ENCODE data around the gene FABP3. TPM values are rescaled to one million over a fixed set of nuclear protein-coding genes. Genes with fewer than 3 reads are reported as not detected.

The FABP3 gene
- 10 to 100 TPM in 2 of 5 donors, 1 to 10 TPM in 3; 6.8 to 15.0 (median 8.5) TPM for polyA plus RNA-seq (ENCODE audit: insufficient read depth in 1 of 5, insufficient read length in 5 of 5, low replicate concordance in 1 of 5)
- long read RNA-seq, donor 1, partial matches to known transcripts: 0 of 4 reads
- long read RNA-seq, donor 1, other reads (novel, unspliced or antisense): 0 of 4 reads
- long read RNA-seq, donor 2, partial matches to known transcripts: 0 of 1 reads
- long read RNA-seq, donor 2, other reads (novel, unspliced or antisense): 0 of 1 reads
- long read RNA-seq, donor 3, transcript FABP3-201 (4 exons, 725 nt): major isoform, 5 of 7 reads
- long read RNA-seq, donor 3, partial matches to known transcripts: 0 of 7 reads
- long read RNA-seq, donor 3, other reads (novel, unspliced or antisense): 0 of 7 reads
- long read RNA-seq, donor 4, partial matches to known transcripts: 0 of 2 reads
- long read RNA-seq, donor 4, other reads (novel, unspliced or antisense): 0 of 2 reads
- long read RNA-seq, donor 5, partial matches to known transcripts: 0 of 2 reads
- long read RNA-seq, donor 5, other reads (novel, unspliced or antisense): 0 of 2 reads
- long read RNA-seq, donor 6, transcript FABP3-201 (4 exons, 725 nt): major isoform, 5 of 5 reads
- long read RNA-seq, donor 6, partial matches to known transcripts: 0 of 5 reads
- long read RNA-seq, donor 6, other reads (novel, unspliced or antisense): 0 of 5 reads
- long read RNA-seq, donor 7, partial matches to known transcripts: 0 of 3 reads
- long read RNA-seq, donor 7, other reads (novel, unspliced or antisense): 0 of 3 reads
- long read RNA-seq, donor 8: 0 reads

DNA sequence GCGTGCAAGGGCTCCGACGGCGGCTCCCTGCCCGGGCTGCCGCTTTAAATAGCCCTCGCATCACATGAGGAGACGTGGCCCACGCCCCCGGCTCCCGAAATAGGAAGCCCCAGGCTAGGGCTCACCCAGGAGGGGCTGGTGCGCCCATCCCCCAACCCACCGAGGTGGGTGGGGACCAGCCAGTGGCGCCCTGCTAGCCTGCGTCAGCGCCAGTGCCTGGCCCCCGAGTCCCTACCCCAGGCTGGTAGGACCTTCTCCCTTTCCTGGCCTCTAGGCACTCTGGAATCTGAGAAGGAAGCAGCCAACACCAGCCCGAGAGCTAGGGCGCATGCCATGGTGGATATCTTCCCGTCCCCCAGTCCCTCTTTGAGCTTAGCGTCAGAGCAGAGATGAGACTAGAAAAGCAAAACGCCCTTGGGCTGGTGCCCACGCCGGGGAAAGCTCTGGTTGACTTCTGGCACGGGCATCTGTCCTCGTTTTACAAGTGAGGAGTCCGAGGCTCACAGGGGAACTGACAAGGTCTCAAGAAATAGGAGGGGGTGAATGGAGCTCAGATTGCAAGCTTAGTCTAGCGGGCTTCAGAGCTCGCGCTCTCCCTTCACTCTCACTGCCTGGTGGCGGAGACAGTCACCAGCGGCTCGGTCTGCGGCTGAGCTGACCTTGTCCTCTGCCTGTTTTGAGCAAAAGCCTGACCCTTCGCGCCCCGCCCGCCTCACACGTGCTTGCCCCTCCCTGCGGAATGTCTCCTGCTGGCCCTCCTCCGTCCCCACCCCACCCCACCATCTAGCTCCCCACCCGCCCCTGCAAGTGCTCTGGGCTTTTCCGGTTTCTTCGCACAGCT, at the start of gene FABP3:
Gene FABP3 (minus strand): TSS at position 21 of the 841 bp plus-strand sequence. CDS start 62 bp downstream, outside the sequence.
- DNase-seq: peak; percentile 52 to 57

GRCh38 chr1:31421371-31422040, 48.6 kb upstream of the FABP3 start:
- DNase-seq: no peak

GRCh38 chr1:31420716-31421115, 47.8 kb upstream of the FABP3 start:
- no peak for DNase-seq

GRCh38 chr1:31418626-31419323, 45.9 kb upstream of the FABP3 start:
- no peak for DNase-seq

DNA sequence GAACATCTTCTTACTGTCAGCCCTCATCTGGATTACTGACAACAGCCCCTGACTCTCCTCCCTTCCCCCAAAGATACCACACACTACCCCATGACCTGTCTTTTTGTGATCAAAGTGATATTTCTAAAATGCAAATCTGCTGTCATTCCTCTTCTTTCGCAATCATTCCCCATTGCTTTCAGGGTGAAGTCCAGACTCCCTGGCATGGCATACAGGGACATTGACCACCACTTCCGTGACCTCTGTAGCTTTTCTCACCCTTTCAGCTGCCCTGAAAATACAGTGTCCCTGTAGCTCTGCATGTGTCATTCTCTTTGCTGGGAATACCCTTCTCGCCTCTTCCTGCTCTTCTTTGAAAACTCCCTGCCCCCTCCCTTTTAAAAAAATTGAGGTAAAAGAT, 44.3 kb upstream of the FABP3 start:
- DNase-seq: no peak

GRCh38 chr1:31416101-31416736, 43.3 kb upstream of the FABP3 start:
- no peak for DNase-seq

DNA sequence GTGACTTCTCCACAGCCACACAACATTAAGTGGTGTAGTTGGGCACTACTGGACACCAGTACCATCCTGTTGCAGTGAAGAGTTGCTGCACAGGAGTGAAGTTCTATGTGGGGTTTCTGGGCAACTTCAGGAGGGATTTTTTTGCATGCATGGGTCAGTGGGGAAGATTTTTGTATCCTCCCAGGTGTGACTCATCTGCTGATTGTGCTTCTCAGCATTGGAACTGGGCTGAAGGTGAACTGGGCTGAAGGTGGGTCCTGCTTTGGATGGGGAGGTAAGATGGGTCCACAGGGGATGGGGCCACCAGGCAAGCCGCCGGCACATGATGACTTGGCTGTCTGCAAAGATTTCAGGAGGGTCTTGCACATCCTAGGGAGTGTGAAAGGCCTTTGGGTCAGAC, 42.8 kb upstream of the FABP3 start:
- no peak for DNase-seq

GRCh38 chr1:31414980-31415370, 42.1 kb upstream of the FABP3 start:
- DNase-seq: no peak

- peak; percentile 42 to 47 for DNase-seq
Measured at GRCh38 chr1:31413405-31414001, 40.6 kb upstream of the FABP3 start.

GRCh38 chr1:31412732-31413404, 40.0 kb upstream of the FABP3 start, which contains the start of gene SERINC2:
SERINC2 (plus strand) TSS chr1:31413213; CDS start chr1:31413266, 53 bp downstream.
- peak; percentile 9 to 21 for DNase-seq

DNA sequence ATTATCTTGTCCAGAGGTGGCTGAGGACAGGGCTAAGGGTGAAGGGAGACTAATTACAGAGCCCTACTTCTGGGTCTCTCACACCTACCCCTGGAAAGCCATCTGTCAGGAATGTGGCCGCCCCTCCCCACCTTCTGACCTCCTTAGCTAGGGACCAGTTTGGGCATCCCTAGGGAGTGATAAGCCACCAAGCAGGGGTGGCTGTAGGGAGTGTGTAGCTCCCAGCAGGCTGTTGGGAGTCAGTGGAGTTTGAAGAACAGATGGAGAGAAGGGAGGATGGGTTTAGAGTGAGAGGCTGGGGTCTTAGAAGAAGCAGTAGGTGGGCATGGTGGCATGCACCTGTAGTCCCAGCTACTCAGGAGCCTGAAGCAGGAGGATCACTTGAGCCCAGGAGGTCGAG, 39.3 kb upstream of the FABP3 start:
- DNase-seq: no peak

- no peak for DNase-seq
Measured at GRCh38 chr1:31410871-31411270, 38.0 kb upstream of the FABP3 start.

DNA sequence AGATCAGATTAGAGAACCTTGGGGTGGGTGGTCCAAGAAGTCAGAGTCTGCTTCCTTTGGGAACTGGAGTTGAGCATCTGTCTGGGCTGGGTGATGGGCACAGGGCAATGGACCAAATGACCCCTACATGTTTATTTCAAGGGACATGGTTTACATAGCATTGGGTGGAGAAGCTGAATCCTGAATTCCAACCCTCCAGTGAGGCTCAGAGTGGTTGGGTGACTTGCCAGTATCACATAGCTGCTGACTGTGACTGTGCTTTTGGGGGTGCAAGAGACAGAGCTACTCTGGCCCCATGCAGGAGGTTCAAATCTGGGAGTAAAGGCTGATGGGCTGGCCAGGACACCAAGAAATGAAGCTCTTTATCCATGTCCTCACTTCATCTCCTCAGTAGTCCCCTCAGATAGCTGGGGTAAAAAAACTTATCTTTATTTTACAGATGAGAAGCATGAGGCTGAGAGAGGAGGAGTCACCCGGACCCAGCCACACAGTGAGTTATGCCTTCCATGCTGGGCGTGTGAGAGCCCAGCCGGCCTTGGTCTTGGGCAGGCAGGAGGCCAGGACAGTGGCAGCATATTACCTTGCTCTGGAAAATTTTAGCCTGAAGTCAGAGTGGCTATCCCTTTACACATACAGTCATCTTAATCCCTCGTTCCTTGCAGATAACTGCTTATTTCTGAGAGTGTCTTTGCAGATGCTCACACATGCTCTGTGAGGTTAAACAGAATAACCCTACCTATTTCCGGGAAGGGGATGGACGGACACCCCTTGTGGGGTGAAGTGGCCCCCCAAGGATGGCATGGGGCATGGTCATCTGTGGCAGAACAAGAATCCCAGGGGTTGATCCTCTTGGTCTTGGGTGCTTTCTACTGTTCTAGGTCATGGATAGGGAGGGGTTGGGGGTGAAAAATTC, 37.3 kb upstream of the FABP3 start:
- no peak for DNase-seq

DNA sequence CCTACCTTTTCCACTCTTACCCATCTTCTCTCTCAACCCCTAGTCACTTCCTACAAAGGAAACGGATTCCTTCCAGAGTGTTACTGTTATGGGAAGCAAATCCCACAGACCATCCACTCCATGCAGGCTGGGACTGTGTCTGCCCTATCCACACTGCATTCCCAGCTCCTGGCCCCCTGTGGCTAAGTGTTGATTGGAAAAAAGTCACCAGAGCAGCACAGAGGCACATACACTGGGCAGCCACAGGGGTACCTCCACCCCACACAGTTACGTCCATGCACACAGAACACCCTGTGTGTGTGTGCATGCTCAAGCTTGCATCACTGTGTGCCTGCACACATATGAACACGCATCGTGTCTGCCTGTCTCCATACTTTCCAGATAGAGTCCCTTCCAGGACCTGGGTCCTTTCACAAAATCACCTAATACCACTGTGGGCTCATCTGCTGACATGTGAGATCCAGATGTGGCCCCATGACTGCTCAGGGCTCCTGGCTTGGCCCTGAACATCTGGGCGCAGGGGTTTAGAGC, 36.0 kb upstream of the FABP3 start:
- DNase-seq: no peak

DNA sequence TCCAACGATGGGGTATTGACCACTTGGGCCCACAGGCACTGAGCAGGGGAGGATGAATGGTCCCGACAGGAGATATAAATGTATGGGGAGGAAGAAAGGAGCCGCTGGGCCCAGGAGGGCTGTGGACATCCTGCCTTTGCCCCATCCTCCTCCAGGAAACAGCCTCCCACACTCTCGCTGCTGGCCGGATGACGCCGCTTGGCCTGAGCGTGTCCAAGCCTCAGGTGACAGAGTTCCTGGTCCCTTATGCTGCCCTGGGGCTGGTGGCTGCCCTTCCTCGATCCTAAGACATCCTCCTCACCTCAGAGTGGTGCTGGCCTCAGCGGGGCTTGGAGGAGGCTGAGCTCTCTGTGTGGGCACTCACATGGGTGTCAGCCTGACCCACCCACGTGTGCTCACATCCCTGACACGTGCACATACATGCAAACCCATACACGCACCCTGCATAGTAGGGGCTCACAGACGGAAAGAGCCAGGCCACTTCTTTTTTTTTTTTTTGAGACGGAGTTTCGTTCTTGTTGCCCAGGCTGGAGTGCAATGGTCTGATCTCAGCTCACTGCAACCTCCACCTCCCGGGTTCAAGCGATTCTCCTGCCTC, 34.3 kb upstream of the FABP3 start:
- no peak for DNase-seq

GRCh38 chr1:31405578-31406245, 32.8 kb upstream of the FABP3 start:
- DNase-seq: no peak

DNA sequence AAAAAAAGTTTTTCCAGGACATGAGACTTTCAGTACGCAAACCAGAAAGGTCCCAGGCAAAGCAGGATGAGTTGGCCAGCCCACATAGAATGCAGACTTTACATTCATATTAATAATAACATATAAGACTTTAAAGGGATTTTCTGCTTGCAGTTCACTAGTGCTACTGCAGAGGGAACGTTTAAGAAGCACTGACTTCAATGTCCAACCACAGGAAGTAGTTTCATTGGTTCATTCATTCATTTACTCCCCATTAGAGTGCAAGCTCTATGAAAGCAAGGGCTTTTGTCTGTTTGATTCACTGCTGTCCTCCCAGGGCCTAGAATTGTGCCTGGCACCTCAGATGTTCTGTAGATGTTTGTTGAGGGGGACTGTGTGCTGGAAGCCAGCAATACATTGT, 28.4 kb upstream of the FABP3 start:
- DNase-seq: no peak
